HG02623 (cell line): ENCODE results near the gene NDUFS7.
A peak's percentile ranks its signal among the peaks of the same experiment; 100 is the strongest.
"Not testable (repeated sequence)": the region's sequence is repeated elsewhere in the genome, so short reads cannot be mapped to it uniquely, and the experiment has no call there.

Experiments used
- ATAC-seq: cut with Tn5 transposase; IDR thresholded peaks from one replicate; pipeline ENCODE4 v1.9.1; 2021; ENCODE audit warnings: moderate library complexity; ENCODE audit not compliant: unreplicated experiment

The NDUFS7 gene

GRCh38 chr19:1429750-1430149 is 46.0 kb downstream of the NDUFS7 start:
- ATAC-seq, result no peak

- ATAC-seq, result no peak
Measured at GRCh38 chr19:1430246-1430645, 46.5 kb downstream of the NDUFS7 start.

GRCh38 chr19:1431759-1432506 is 48.2 kb downstream of the NDUFS7 start:
- no peak for ATAC-seq

GRCh38 chr19:1432507-1432887 is 48.8 kb downstream of the NDUFS7 start:
- no peak for ATAC-seq

- no peak for ATAC-seq
Measured at GRCh38 chr19:1433119-1434039, 49.7 kb downstream of the NDUFS7 start.

- ATAC-seq, result no peak
Measured at GRCh38 chr19:1434040-1434366, 50.3 kb downstream of the NDUFS7 start.

GRCh38 chr19:1434577-1435060 is 50.9 kb downstream of the NDUFS7 start:
- ATAC-seq, result no peak

GRCh38 chr19:1435378-1435989 is 51.8 kb downstream of the NDUFS7 start:
- ATAC-seq, result no peak

GRCh38 chr19:1437609-1438008 is 53.9 kb downstream of the NDUFS7 start:
- ATAC-seq, result no peak

- ATAC-seq, result peak; percentile 83
Measured at GRCh38 chr19:1438035-1438932, 54.6 kb downstream of the NDUFS7 start, which contains the start of gene RPS15. RPS15 (plus strand) TSS chr19:1438396; CDS start chr19:1438426, 30 bp downstream.

GRCh38 chr19:1438933-1439354 is 55.2 kb downstream of the NDUFS7 start:
- no peak for ATAC-seq

- not testable (repeated sequence) for ATAC-seq
Measured at GRCh38 chr19:1439525-1440417, 56.1 kb downstream of the NDUFS7 start.

- ATAC-seq, result no peak
Measured at GRCh38 chr19:1440418-1440801, 56.7 kb downstream of the NDUFS7 start.

GRCh38 chr19:1441022-1441426 is 57.3 kb downstream of the NDUFS7 start:
- no peak for ATAC-seq

GRCh38 chr19:1441677-1442438 is 58.2 kb downstream of the NDUFS7 start:
- no peak for ATAC-seq
